HG03280 (cell line): Measurements from ENCODE around the gene TMEM106C.

Source experiments
- ATAC-seq: cut with Tn5 transposase; IDR thresholded peaks from one replicate; pipeline ENCODE4 v1.9.1; 2021; ENCODE audit warnings: mild to moderate bottlenecking, moderate library complexity; ENCODE audit not compliant: unreplicated experiment

Gene TMEM106C

GRCh38 chr12:47979166-47979565 lies 15.8 kb downstream of the TMEM106C start:
- no peak for ATAC-seq

DNA sequence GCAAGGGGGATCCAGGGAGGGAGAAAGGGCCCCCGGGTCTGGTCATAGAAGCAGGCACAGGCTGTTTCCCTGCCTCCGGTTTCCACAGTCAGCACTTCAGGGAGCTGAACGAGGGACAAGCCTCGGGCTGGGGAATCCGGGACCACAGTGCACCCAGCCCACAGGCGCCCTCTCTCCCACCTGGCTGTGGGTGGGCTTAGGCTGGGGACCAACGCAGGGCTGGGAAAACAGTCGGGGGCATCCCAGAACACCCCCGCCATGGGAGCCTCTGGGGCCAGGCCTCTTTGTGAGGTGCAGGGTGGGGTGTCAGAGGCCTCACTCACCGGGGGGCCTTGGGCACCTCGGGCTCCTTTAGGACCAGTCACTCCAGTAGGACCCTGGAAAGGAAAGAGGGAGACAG lies 16.3 kb downstream of the TMEM106C start:
- no peak for ATAC-seq

GRCh38 chr12:47980197-47980596 lies 16.8 kb downstream of the TMEM106C start:
- no peak for ATAC-seq

DNA sequence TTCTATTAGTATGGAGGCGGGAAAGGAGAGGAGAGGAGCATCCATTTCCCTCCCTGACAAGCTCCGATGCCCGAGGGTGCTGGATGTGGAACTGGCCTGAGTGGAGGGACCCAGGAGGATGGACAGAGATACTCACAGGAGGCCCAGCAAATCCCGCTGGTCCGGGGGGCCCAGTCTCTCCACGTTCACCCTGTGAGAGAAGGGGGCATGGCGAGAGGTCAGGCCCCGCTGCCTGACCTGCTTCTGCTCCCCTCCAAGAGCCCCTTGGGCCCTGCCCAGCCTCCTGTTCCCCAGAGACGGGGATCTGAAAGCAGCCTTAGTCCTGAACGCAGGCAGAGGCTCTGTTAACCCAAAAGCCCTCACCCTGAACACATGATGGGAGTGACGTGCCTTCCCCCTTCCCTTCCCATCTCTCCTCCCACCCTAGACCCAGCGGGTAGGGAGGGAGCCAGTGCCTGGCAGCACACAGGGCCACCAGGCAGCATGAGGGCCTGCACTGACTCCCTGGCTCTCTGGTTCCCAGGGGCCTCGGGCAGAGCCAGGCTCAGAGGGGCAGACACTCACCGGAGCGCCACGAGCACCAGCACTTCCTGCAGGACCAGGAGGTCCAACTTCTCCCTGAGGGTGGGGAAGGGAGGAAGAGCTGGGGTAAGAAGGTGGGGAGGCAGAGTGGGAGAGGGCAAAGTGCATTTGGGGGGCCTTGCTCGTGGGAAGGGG lies 17.5 kb downstream of the TMEM106C start:
- no peak for ATAC-seq

DNA sequence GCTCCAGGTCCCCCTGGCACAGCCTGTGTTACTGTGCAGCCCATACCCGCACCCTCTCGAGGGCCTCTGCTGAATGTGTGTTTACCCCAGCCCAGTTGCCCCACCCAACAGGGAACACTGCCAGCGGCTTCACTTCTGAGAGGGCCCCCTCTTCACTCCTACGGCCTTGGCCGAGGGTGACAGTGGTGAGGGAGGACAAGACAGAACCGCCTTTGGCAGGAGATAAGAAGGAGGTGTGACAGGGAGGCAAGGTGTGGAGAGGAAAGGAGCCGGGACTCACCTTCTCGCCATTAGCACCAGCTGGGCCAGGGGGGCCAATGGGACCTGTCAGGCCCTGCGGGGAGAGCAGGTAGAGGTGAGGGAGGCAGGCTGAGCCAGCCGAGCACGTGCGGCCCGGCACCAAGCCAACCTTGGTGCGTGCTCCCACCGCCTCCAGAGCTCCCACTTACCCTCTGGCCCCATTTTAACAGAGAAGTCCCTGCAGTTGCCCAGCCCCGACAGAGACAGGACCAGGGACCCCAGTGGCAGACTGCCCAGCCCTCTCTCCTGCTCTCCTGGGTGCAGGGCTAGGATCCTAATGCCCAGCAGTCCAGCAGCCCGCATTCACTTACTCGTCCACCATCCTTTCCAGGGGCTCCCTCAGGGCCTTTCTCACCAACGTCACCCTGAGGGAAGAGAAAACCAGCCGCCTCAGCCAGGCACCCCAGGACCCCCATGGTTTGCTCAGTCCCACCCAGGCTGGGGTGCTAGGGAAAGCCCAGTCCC lies 18.3 kb downstream of the TMEM106C start:
- ATAC-seq = no peak

DNA sequence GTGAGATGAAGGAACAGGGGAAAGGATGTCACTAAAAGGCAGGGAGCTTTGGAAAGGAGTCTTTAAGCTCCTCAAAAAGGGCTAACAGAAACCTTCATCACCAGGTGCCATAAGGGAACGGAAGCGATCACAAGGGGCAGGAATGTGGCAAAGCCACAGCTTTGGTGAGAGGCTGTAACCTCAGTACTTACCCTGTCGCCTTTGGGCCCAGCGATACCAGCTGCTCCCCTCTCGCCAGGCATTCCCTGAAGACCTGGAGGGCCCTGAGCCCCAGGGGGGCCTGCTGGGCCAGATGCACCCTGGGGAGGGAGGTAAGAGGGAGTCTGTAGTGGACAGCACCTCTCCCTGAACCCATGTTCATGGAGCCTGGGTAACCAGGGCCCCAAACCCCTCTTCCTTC lies 18.9 kb downstream of the TMEM106C start:
- no peak for ATAC-seq

DNA sequence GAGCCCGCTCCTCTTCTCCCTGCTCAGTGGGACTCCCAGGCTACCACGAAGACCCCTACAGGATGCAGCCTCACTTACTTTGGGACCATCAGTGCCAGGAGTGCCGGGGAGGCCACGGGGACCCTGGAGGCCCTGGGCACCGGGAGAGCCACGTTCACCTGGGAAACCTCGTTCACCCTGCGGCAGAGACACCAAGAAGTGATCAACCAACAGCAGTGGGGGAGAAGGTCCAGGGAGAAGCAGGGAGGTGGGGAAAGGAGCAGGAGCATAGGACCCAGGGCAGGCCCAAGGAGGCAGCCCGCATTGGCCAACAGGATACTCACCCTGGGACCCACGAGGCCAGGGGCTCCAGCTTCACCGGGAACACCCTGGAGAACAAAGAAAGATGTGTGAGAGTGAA lies 19.4 kb downstream of the TMEM106C start:
- ATAC-seq = no peak

DNA sequence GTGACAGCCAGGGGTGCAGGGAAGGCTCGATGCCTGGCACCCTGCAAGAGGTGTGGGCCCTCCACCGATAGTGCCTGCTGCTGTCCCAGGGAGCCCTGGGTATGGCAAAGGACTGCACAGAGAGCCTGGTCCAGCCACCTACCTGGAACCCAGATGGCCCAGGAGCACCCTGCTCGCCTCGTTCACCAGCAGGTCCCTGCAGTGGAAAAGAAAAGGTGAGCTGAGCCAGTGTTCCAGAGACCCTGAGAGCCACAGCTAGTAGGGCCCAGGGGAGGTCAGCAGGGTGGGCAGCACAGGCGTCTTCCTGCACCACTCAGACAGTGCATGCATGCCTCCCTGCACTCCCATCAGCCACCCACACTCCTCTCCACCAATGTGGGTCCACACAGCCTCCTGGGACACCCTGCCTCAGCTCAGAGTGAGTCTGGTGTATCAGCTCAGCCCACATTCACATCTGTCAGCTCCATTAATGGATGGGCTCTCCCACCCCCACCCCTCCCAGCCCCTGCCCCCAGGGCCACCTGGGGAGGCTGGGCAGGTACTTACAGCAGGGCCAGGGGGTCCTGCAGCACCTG lies 20.2 kb downstream of the TMEM106C start:
- no peak for ATAC-seq

- no peak for ATAC-seq
Observed at GRCh38 chr12:47984331-47984801, 21.0 kb downstream of the TMEM106C start.

DNA sequence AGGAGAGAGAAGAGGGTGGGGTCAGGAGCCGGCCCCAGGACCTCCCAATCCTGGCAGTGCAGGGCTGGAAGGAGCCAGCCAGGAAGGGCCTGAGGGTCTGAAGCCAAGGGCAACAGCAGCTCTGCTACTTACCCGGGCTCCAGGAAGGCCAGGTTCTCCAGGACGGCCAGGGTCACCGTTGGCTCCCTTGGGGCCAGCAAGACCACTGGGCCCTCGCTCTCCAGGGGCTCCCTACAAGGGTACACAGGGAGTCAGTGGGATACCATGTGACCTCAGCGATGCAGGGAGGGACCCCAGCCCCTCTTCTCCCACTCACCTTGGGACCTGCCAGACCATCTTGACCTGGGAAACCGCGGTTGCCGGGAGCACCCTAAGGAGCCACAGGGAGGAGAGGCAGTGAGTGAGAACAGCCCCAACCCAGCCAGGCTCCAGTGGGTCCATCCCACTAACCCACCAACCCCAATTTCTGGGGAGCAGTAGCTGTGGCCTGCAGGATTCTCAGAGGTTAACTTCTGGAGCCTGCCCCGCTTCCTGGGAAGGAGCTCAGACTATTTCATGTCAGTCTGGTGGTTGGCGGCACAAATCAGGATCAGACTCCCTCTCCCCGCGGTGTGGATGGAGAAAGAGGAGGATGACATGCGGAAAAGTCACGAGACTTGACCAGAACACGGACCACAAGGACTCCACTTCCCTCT lies 22.3 kb downstream of the TMEM106C start:
- no peak for ATAC-seq

DNA sequence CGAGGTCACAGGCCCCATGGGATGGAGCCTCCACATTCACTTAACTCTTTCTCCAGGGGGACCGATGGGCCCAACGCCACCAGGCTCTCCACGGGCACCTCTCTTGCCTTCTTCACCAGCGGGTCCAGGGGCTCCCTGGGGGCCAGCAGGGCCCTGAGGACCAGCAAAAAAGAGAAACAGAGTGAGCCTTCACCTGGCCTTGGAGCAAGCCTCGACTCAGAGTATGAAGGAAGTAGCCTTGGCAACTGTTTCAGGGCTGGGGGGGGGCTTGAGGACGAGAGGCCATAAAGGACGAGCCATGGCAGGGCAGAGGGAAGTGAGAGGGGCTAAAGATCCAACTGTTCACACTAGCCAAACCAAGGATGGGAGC lies 22.9 kb downstream of the TMEM106C start:
- ATAC-seq = no peak

DNA sequence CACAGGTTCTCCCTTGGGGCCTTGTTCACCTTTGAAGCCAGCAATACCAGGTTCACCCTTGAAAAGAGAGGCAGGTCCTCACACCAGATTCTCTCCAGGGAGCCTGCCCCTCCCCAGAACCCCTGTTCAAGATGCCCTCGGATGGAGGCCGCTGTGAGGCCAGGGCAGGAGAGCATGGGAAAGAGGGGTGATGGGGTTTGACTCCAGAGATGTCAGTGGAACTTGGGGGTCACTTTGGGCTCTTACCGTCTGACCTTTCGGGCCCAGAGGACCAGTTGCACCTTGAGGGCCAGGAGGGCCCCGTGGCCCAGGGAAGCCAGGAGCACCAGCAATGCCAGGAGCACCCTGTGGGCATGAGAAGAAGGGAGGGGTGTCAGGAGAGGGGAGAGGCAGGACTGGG lies 23.4 kb downstream of the TMEM106C start:
- no peak for ATAC-seq

DNA sequence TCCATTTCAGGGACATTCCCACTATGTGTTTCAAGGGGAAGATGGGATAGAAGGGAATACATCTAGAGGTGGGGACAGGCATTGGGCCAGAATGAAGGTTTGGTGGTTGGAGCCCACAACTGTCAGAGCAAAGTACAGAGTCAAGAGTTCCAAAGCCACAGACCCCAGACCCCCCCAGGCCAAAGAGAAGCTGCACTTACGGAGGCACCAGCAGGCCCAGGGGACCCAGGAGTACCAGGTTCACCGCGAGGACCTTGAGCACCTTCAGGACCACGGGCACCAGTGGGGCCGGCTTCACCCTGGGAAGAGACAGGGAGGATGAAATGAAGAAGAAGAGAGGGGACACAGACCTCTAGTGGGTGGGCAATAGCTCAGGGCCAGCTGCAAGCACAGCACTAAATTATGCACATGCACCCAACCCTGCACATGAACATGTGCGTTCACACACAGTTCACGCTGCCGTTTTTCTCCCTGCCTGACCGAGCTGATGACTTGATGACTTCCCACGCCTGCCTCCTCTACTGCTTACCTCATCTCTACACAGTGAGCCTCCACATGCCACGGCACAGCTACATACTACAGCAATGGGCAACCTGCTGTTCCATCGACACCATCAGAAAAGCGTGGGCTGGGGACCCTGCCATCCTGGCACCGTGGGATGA lies 24.1 kb downstream of the TMEM106C start:
- ATAC-seq = no peak

- no peak for ATAC-seq
Observed at GRCh38 chr12:47988073-47989022, 25.0 kb downstream of the TMEM106C start.

DNA sequence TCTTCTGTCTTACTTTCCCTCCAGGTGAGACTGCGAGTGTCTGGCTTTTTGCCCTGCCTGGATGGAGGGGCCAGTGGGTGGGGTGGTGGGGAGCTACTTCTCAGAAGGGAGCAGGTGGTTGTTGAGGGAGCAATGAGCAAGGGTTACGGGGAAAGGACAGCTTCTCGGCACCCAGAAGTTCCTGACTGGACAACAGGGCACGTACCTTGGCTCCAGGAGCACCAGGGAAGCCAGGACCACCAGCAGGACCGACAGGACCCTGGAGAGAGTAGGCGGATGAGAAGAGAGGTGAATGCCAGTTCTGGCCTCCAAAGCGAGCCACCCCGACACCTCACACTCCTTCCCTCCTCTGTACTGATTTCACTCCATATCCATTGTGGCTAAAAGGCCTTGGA lies 25.6 kb downstream of the TMEM106C start:
- ATAC-seq = no peak

GRCh38 chr12:47989666-47990065 lies 26.3 kb downstream of the TMEM106C start:
- ATAC-seq = no peak

GRCh38 chr12:47990351-47991105 lies 27.1 kb downstream of the TMEM106C start:
- peak; percentile 75 for ATAC-seq

DNA sequence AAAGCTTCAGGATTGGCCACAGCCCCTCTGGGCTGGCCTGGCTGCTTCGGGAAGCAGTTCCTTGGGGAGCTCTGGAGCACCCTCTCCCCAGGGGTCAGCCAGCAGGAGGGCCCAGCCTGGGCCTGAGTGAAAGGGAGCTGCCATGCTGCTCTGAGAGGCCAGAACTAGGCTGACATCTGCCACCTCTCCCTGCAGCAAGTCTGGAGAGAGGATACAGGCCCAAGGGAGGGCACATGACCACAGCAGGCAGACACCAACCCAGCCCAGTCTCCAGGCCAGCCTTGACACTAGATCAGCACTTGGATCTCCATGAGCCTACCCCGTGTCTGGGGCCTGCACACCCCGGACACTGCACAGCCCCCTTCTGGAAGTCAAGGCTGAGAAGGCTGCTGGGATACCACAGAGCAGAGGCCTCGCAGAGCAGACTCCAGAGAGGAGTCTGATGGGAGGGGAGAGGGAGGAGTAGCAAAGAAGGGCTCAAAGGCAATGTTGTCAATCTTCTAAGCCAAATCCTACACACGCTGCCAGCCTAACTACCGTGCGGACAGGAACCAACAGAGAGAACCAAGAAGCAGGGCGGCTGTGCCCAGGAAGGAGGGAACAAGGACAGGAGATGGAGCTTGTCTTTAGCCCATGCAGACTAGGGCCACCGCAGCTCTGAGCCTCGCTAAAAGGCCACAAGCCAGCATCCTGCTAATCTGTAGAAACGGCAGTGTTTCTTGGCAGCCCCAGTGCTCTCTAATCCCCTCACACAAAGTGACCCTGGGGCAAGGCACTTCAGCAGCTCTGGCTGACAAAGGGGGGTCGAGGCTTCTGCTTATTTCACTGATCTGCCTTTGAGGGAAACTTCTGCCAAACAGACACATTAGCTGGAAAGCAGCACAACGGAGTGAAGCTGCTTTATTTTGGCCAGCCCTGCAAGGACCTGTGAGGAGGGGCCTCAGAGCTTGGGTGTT lies 28.0 kb downstream of the TMEM106C start:
- no peak for ATAC-seq
